A549 (cell line): ENCODE measurements around the gene SH3PXD2A. TPM values are rescaled to one million over a fixed set of nuclear protein-coding genes. Genes with fewer than 3 reads are reported as not detected.

Source experiments
- ATAC-seq, 2 experiments: fragments of 200-7000 bp in 1 of 2; fragments of >200 bp in 1 of 2; cut with Nextera tagmentation in 1 of 2; cut with Tn5 transposase in 1 of 2; 3 replicates each; pipeline versions ENCODE4 v1.8.0 to v1.9.1; 2018 to 2020; ENCODE audit warnings: mild to moderate bottlenecking in 1 of 2, moderate library complexity in 1 of 2
- CTCF ChIA-PET: fragments of 300-600 bp; sonication (Branson Sonifier 250); formaldehyde crosslinking; extraction: SDS; loops from one replicate; lab custom pipeline; 2021; ENCODE audit warnings: antibody characterized with exemption, inconsistent platforms; lab: Yijun Ruan, JAX
- POLR2A ChIA-PET: fragments of 350-600 bp; formaldehyde crosslinking; extraction: SDS; loops from one replicate; lab custom pipeline; 2021; ENCODE audit warnings: antibody characterized with exemption, inconsistent platforms; lab: Yijun Ruan, JAX
- DNase-seq, 2 experiments: peaks; one replicate each; pipeline versions ENCODE4 v3.0.0 to v3.0.0-alpha.2; 2011 to 2016; ENCODE audit warnings: low read depth in 1 of 2, low spot score in 1 of 2
- FAIRE-seq: peaks from 2 replicates; lab custom pipeline; 2011; peaks lifted over from hg19 to GRCh38; lab: Jason Lieb, UNC
- H3K27ac ChIP-seq, 2 experiments: fragments of >200 bp; sonication (Bioruptor Twin); formaldehyde crosslinking; 3 replicates each; pipeline ENCODE4 v1.5.1; 2016 to 2017
- H3K4me1 ChIP-seq: fragments of >200 bp; sonication (Bioruptor Twin); formaldehyde crosslinking; 3 replicates; pipeline ENCODE4 v1.6.1; 2016
- H3K4me2 ChIP-seq: fragments of >200 bp; sonication (Bioruptor Twin); formaldehyde crosslinking; 3 replicates; pipeline ENCODE4 v1.6.1; 2016
- H3K4me3 ChIP-seq: fragments of >200 bp; sonication (Bioruptor Twin); formaldehyde crosslinking; 3 replicates; pipeline ENCODE4 v1.5.1; 2016
- H3K9me3 ChIP-seq: fragments of >200 bp; sonication (Bioruptor Twin); formaldehyde crosslinking; 3 replicates; pipeline ENCODE4 v1.6.1; 2016
- BHLHE40 ChIP-seq: IDR thresholded peaks from 2 replicates; pipeline ENCODE4 v1.6.1; 2012; ENCODE audit warnings: low read depth, low read length, inconsistent platforms
- CBX8 ChIP-seq: fragments of 200-600 bp; sonication (generic); IDR thresholded peaks from 2 replicates; pipeline ENCODE4 v1.6.1; 2016
- EP300 ChIP-seq, 2 experiments: fragments of >200 bp; sonication (Bioruptor Twin); formaldehyde crosslinking; IDR thresholded peaks; 2 replicates in 1 of 2; 3 replicates in 1 of 2; pipeline ENCODE4 v1.6.1; 2016 to 2017
- ESRRA ChIP-seq: fragments of 150-350 bp; IDR thresholded peaks from 2 replicates; pipeline ENCODE4 v1.6.1; 2014; ENCODE audit warnings: mild to moderate bottlenecking, low read length, borderline replicate concordance
- FOXS1 ChIP-seq: fragments of 250-450 bp; sonication (Bioruptor Pico); IDR thresholded peaks from 2 replicates; pipeline ENCODE4 v1.5.0; 2020; ENCODE audit warnings: mild to moderate bottlenecking, moderate library complexity
- GATA3 ChIP-seq: IDR thresholded peaks from 2 replicates; pipeline ENCODE4 v1.6.1; 2012; ENCODE audit warnings: borderline replicate concordance
- HOXB5 ChIP-seq: fragments of 250-450 bp; sonication (Bioruptor Pico); IDR thresholded peaks from 2 replicates; pipeline ENCODE4 v1.5.0; 2020; ENCODE audit warnings: mild to moderate bottlenecking, moderate library complexity
- PHF8 ChIP-seq: fragments of 200-600 bp; sonication (generic); IDR thresholded peaks from 2 replicates; pipeline ENCODE4 v1.6.1; 2016; ENCODE audit warnings: low read depth, mild to moderate bottlenecking, antibody characterized with exemption, moderate library complexity, borderline replicate concordance
- POLR2AphosphoS2 ChIP-seq: conservative IDR thresholded peaks from 2 replicates; pipeline ENCODE4 v1.6.1; 2012; ENCODE audit warnings: low read length, improper control_type of control experiment, inconsistent platforms
- RAD21 ChIP-seq, 2 experiments: fragments of >200 bp in 1 of 2; sonication (Bioruptor Twin) in 1 of 2; formaldehyde crosslinking in 1 of 2; IDR thresholded peaks in 1 of 2; conservative IDR thresholded peaks in 1 of 2; 2 replicates in 1 of 2; 3 replicates in 1 of 2; pipeline ENCODE4 v1.6.1; 2012 to 2018; ENCODE audit warnings: inconsistent platforms in 1 of 2
- RARB ChIP-seq: fragments of 250-450 bp; sonication (Bioruptor Pico); IDR thresholded peaks from 2 replicates; pipeline ENCODE4 v1.8.0; 2021; ENCODE audit warnings: mild to moderate bottlenecking, moderate library complexity
- RNF2 ChIP-seq: fragments of 200-600 bp; sonication (generic); IDR thresholded peaks from 2 replicates; pipeline ENCODE4 v1.6.1; 2016; ENCODE audit warnings: low read depth, mild to moderate bottlenecking, antibody characterized with exemption, moderate library complexity, borderline replicate concordance
- SMC3 ChIP-seq: fragments of >200 bp; sonication (Bioruptor Twin); formaldehyde crosslinking; IDR thresholded peaks from 3 replicates; pipeline ENCODE4 v1.6.1; 2018; ENCODE audit warnings: inconsistent platforms
- TP53 ChIP-seq: fragments of 250-450 bp; sonication (Bioruptor Pico); IDR thresholded peaks from 2 replicates; pipeline ENCODE4 v1.5.0; 2021; ENCODE audit warnings: mild to moderate bottlenecking, moderate library complexity
- ZC3H11A ChIP-seq: fragments of 450-650 bp; IDR thresholded peaks from 2 replicates; pipeline ENCODE4 v1.6.1; 2014; ENCODE audit warnings: antibody characterized with exemption, mild to moderate bottlenecking
- ZFP36 ChIP-seq: fragments of 450-650 bp; IDR thresholded peaks from 2 replicates; pipeline ENCODE4 v1.6.1; 2014; ENCODE audit warnings: borderline replicate concordance; ENCODE audit not compliant: partially characterized antibody
- WGBS: methylation state at CpG from one replicate; pipeline ENCODE4 v1.1.6; 2017; ENCODE audit errors: missing lambda C conversion rate; 5-methylcytosine and 5-hydroxymethylcytosine counted together
- polyA plus RNA-seq, 4 experiments: library from polyadenylated mRNA; depleted of rRNA in 3 of 4; stranded (reverse); fragments of >200 nt; fragmentation: RNase III in 1 of 4; extraction: RNeasy Plus Mini Kit Qiagen cat#74134 plus additional on column Dnase treatment in 1 of 4; gene quantifications; 2 replicates in 3 of 4; 3 replicates in 1 of 4; pipeline ENCODE4 v1.2.3, GENCODE V29; 2011 to 2017
- TF ChIP-seq, protein P1 (sequence below): fragments of >200 bp; sonication (Bioruptor Twin); formaldehyde crosslinking; IDR thresholded peaks from 3 replicates; pipeline ENCODE4 v1.5.1; 2016
- TF ChIP-seq, protein P2 (sequence below): IDR thresholded peaks from 2 replicates; pipeline ENCODE4 v1.6.1; 2012
- TF ChIP-seq, protein P3 (sequence below): IDR thresholded peaks from 2 replicates; pipeline ENCODE4 v1.6.1; 2012
- TF ChIP-seq, protein P4 (sequence below): fragments of 200-600 bp; sonication (generic); IDR thresholded peaks from 2 replicates; pipeline ENCODE4 v1.6.1; 2016; ENCODE audit warnings: antibody characterized with exemption, mild to moderate bottlenecking, moderate library complexity

SH3PXD2A gene
- polyA plus RNA-seq, 2 of the 4 experiments (the other 2 are of a cell fraction), result 2.4 to 3.9 TPM

DNA sequence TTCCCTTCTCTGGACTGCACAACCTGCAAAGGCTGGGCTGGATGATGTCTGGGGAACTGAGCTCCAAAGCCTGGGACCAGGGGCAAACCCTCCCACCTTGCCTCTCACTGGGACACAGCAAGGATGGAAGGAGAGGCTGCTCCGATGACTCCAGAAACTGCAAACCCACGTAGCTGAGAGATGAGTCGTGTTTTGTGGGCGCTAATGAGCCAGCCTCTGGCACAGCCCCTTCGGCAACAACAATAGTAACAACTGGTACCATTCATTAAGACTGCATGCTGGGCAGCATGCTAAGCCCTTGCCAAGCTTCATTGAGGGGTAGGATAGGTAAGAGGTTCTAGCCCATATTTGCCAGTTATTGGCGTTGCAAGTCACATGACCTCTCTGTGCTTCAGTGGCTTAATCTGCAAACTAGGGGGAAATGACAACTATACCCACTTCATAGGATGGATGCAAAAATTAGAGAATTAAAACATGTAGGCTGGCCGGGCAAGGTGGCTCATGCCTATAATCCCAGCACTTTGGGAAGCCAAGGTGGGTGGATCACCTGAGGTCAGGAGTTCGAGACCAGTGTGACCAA is 145.9 kb downstream of the SH3PXD2A start:
- ChIA-PET POLR2A (no interaction called here), CTCF (interaction anchor here (0.9 to 14.5 kb wide), 7 partner anchors 11 to 174 kb away, joined by 3 to 321 read pairs (median 44); partner anchors contain the start of gene SH3PXD2A)
- ATAC-seq (no peak), DNase-seq (no peak), FAIRE-seq (no peak)
- no peaks in the 10 kb centered on the region for H3K9me3 ChIP-seq
- 0 out of 3 replicates have a peak, but pooled peaks cover 6% of the 10 kb centered on the region for H3K4me1 ChIP-seq
- 68% methylated on average over 8 of the region's 8 CpGs for WGBS
- no peak overlapping the region for H3K27ac ChIP-seq
- TF ChIP-seq, protein P1, sequence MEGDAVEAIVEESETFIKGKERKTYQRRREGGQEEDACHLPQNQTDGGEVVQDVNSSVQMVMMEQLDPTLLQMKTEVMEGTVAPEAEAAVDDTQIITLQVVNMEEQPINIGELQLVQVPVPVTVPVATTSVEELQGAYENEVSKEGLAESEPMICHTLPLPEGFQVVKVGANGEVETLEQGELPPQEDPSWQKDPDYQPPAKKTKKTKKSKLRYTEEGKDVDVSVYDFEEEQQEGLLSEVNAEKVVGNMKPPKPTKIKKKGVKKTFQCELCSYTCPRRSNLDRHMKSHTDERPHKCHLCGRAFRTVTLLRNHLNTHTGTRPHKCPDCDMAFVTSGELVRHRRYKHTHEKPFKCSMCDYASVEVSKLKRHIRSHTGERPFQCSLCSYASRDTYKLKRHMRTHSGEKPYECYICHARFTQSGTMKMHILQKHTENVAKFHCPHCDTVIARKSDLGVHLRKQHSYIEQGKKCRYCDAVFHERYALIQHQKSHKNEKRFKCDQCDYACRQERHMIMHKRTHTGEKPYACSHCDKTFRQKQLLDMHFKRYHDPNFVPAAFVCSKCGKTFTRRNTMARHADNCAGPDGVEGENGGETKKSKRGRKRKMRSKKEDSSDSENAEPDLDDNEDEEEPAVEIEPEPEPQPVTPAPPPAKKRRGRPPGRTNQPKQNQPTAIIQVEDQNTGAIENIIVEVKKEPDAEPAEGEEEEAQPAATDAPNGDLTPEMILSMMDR, result no peak
- TF ChIP-seq FOXS1 (CRISPR knock-in tag) (no peak), GATA3 (no peak), BHLHE40 (no peak), CBX8 (no peak), RARB (CRISPR knock-in tag) (no peak), SMC3 (no peak), PHF8 (no peak), ESRRA (no peak), ZFP36 (no peak), EP300 (IDR thresholded peaks at IDR 0.05) (no peak), RAD21 (conservative IDR thresholded peaks at IDR 0.05 in 1 of 2, IDR thresholded peaks at IDR 0.05 in 1 of 2) (no peak), RNF2 (no peak), ZC3H11A (no peak), TP53 (CRISPR knock-in tag) (no peak), HOXB5 (CRISPR knock-in tag) (no peak), POLR2AphosphoS2 (no peak)
- TF ChIP-seq, protein P2, sequence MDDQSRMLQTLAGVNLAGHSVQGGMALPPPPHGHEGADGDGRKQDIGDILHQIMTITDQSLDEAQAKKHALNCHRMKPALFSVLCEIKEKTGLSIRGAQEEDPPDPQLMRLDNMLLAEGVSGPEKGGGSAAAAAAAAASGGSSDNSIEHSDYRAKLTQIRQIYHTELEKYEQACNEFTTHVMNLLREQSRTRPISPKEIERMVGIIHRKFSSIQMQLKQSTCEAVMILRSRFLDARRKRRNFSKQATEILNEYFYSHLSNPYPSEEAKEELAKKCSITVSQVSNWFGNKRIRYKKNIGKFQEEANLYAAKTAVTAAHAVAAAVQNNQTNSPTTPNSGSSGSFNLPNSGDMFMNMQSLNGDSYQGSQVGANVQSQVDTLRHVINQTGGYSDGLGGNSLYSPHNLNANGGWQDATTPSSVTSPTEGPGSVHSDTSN, result no peak
- TF ChIP-seq, protein P3, sequence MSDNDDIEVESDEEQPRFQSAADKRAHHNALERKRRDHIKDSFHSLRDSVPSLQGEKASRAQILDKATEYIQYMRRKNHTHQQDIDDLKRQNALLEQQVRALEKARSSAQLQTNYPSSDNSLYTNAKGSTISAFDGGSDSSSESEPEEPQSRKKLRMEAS, result no peak
- TF ChIP-seq, protein P4, sequence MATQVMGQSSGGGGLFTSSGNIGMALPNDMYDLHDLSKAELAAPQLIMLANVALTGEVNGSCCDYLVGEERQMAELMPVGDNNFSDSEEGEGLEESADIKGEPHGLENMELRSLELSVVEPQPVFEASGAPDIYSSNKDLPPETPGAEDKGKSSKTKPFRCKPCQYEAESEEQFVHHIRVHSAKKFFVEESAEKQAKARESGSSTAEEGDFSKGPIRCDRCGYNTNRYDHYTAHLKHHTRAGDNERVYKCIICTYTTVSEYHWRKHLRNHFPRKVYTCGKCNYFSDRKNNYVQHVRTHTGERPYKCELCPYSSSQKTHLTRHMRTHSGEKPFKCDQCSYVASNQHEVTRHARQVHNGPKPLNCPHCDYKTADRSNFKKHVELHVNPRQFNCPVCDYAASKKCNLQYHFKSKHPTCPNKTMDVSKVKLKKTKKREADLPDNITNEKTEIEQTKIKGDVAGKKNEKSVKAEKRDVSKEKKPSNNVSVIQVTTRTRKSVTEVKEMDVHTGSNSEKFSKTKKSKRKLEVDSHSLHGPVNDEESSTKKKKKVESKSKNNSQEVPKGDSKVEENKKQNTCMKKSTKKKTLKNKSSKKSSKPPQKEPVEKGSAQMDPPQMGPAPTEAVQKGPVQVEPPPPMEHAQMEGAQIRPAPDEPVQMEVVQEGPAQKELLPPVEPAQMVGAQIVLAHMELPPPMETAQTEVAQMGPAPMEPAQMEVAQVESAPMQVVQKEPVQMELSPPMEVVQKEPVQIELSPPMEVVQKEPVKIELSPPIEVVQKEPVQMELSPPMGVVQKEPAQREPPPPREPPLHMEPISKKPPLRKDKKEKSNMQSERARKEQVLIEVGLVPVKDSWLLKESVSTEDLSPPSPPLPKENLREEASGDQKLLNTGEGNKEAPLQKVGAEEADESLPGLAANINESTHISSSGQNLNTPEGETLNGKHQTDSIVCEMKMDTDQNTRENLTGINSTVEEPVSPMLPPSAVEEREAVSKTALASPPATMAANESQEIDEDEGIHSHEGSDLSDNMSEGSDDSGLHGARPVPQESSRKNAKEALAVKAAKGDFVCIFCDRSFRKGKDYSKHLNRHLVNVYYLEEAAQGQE, result no peak
- H3K4me3 ChIP-seq, result no peak overlapping the region
- H3K4me2 ChIP-seq, result 0 out of 3 replicates have a peak overlapping the region, but pooled peaks have one; percentile 21
